ENCODE data around the gene GNAS-AS1.

The GNAS-AS1 gene

DNA sequence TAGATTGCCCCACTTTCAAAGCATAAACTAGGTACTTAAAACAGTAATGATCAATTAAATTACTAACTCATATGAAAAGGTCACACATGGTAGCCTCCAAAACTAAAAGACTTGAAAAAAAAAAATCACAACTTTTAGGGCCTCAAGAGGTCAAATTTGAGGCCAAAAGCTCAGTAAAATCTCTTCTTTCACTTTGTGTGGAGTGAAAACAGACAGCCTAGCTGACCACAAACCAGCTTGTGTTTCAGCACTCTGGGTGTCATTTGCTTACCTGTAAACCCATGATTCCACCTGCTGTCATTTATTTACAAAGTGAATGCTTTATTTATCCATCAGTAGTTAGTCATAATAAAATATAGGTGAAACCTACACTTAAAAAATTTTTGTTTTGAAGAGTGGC, 35.8 kb upstream of the GNAS-AS1 start:
- no peak for DNase-seq (ENCODE audit: low read depth in 4 of 4, low spot score in 1 of 4)

DNA sequence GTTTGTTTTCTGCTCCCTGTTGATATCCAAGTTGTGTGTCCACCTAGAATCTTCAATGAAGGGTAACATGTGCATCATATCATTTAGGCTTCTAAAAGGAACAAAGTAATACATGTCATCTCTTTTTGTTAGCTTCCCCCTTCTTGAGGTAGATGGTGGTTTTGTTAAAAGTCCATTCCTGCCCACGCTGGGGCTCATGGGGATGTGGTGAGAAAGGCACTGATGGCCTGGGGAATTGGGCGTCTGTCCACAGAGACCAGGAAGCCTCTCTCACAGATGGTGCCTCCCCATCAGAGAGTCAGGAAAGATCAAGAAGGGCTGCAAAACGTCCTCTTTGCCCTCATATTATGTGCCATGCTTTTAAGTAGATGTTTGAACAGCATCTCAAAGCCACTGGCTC, 34.3 kb upstream of the GNAS-AS1 start:
- no peak for DNase-seq (ENCODE audit: low read depth in 4 of 4, low spot score in 1 of 4)

DNA sequence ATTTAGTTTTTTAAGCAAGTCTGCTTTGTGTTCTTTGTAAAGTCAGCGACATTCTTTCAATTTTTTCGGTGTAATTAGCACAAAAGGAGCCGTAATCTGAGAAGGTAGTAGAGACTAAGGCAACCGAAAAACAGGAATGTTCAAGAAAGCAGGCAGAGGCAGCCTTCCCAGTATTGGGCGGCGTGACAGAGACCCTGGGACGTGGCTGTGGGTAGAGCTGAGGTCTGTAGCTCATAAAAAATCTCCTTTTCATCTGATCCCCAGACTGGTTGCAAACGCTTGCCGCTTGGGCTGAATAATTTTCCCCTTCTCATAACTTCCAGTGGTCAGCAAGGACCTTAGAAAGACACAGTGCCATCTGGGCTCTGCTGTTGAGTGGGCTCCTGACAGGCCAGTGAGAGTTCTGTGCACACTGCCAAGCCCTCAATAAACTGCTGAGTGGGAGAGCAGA, 32.6 kb upstream of the GNAS-AS1 start:
- no peak for DNase-seq (ENCODE audit: low read depth in 4 of 4, low spot score in 1 of 4)

DNA sequence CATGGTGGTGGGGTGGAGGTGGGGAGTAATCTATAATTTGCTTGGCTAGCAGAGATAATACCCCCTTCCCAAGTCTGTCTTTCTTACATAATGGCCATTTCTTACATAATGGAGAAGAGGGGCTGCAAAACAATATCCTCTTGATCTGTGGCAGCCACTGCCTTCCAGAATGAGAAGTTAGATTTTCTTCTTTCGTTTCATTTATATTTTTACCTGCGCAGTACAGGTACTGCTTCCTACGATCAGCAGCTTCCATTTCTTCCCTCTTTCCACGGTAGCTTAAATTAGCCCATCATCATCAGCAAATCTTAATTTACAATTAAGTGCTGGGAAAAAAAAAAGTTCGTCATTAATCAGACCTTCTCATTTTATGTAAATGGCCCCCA, 32.0 kb upstream of the GNAS-AS1 start:
- no peak for DNase-seq (ENCODE audit: low read depth in 4 of 4, low spot score in 1 of 4)

DNA sequence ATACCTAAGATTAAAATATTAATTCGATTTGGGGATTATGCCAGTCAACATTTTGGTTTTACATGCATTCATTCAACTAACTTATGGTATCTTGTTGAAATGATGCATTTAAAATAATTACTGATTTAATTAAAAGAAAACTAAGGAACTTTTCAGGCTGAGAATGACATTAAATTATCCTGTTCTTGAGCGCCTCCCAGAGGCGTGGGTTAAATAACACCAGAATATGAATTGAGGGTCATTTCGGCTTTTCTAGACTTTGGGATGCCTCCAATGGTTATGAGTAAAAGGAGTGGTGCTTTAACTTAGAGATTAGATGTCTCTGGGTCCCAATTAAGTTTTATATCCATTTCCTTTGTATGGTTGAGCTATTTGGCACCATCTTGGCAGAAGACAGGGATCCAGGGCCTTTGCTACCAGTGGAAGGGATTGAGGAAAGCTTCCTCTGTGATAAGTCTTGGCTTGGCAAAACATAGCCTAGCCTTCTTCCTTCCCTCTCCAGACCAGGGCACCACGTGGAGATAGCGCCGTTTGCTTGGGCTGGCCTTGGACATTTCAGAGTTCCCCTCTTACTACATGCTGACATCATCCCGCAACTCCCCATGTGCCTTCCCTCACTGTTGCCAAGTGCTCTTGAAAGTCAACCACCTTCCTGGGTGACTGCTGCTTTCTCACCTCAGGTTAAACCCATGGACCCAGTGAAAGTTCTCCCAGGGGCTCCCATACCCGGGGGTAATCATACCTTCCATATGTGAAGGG, 30.5 kb upstream of the GNAS-AS1 start:
- DNase-seq (ENCODE audit: low read depth in 4 of 4, low spot score in 1 of 4) = no peak

DNA sequence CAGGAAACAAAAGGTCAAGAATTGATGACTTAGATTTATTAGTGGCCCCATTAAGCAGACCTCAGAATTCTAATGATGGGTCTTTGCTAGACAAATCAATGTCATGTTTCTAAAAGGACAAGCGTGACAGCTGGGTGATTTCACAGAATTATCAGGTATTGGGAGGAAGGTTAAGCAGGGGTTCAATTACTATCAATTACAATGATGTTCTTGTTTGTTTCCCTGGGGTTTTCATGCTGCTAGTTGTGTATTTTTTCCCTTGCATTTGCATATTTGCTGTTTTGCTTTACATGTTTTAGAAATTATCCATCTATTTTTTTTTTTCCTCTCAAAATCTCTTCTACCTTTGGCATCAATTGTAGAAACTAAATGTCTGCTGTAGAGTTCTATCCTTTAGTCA, 29.7 kb upstream of the GNAS-AS1 start:
- DNase-seq (ENCODE audit: low read depth in 4 of 4, low spot score in 1 of 4) = no peak

DNA sequence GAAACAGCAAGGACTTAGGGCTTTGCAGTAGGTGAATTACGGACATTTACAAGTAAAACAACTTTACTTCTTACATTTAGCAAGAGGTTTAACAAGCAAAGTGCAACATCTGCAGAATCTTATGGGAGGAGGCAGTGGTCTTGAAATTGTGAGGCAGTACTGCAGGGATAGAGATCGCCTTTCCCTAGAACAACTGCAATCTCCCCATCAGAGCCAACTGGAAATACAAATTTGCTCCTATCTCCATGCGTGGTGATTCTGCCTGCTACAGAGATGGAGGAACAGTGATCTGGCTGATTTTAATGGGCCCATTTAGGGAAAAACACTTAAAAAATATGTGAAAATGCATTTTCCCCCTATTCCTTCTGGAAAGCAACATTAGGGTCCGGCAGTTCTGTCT, 27.7 kb upstream of the GNAS-AS1 start:
- DNase-seq (ENCODE audit: low read depth in 4 of 4, low spot score in 1 of 4) = no peak

DNA sequence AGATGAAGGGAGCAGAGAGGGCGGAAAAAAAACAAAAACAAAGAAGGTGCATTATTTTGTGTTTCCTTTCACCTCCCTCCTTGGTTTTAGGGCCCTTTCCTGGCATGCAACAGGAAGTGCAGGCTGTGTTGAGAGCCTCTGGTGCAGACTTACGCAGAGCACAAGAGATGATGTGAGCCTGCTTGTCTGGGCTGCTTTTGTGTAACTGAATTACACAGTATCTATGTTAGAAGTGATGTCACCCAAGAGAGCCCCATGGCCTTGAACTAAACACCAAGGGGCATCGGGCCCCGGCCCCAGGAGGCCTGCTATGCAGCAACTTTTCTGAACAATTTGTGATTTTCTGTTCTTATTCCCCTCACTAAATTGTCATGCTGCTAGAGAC, 27.3 kb upstream of the GNAS-AS1 start:
- DNase-seq (ENCODE audit: low read depth in 4 of 4, low spot score in 1 of 4) = no peak

DNA sequence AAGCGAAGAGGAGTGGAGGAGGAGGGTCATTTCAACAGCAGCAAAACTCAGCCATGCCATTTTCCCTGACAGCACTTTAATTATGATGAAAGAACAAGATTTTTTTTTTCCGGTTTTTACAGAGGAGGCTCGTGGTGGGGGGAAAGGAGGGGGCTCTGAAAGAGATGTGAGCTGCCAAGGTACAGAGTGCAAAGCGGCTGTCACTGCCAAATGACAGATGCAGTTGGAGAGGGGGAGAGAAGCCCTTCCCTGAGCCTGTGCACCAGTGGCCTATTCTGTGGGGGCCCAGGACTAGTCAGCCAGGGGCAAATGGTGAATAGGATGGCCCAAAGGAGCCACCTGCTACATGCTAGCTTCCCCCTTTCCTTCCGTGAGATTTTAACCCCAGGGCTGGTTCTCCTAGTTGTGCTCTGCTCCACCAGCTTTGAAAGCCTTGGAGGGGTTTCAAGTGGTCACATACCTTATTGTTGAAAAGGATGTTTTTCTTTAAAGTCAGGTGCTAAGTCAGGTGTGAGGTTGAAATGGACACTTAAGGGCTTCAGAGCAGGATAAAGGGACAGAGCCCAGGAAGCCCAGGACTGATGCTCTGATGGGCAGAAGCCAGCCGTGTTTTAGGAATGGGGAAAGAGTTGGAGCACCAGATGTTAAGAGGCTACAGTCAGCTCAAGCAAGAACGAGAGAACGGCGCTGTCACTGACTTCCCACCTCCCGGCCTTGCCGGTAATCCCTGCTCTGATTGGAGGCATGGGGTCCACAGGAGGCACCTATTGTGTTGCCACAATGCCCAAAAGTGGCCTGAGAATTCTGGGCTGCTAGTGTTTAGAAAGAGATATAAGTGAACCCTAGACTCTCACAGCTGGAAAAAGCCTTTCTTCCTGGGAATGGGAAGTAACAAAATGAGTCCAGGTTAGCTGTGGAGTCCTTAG, 26.6 kb upstream of the GNAS-AS1 start:
- no peak for DNase-seq (ENCODE audit: low read depth in 4 of 4, low spot score in 1 of 4)

DNA sequence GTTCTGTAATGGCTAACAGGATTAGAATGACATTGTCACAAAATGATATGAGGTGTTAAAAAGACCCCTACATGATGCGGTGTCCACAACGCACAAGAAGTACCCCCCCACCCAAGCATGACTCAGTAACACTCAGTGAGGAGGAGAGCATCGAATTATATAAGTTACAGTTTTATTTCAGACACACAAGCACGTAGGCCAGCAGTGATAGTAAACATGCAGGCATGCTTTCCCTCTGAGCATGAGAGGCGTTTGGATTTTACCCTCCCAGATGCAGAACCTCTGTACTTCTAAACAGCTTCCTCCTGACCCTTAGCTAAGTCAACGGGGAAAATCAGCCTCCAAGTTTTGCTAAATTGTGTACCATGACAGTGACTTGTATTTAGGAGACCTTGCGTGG, 25.7 kb upstream of the GNAS-AS1 start:
- DNase-seq (ENCODE audit: low read depth in 4 of 4, low spot score in 1 of 4) = no peak

DNA sequence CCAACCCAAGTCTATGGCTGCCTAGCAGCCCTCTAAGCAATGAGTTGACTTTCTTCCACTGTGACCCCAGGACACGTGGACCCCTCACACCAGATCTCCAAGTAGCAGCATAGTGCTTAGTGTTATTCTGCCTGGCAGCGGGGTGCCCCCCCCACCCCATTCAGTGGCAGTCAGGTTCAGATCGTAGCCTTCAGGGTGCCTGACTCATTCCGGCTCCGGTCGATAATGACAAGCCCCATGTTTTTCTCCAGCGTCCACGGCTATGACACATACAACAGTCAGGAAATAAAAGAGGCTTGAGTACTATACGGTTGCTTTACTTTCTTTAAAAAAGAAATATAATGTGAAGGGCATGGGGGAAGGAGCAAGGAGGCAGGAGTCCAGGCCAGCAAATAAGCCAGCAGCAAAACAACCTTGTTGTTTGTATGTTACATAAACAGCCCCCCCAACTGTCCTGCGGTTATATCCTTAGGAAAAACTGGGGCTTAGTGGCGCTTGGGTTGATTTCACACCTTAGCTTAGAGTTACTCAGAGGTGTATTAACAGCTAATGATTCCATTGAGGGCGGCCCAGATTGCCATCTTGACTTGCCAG, 24.9 kb upstream of the GNAS-AS1 start:
- no peak for DNase-seq (ENCODE audit: low read depth in 4 of 4, low spot score in 1 of 4)

DNA sequence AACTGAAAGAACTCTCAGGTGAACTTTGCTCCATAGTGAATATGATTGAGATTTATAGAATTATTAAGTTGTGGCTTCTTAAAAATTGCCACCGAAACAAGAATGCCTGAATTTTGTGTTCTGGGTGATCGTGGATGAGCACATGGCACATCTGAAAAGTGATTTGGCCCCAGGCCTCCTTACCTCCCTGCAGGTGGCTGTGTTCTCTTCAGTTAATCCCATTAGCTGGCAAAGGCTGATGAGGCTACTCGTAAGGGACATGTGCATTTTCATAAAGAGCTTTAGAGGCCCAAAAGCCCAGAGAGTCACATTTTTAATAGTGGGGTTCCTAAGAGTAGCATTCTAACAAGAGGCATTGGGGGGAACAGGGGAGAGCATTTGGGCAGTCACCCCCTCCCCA, 24.4 kb upstream of the GNAS-AS1 start:
- DNase-seq (ENCODE audit: low read depth in 4 of 4, low spot score in 1 of 4) = no peak

DNA sequence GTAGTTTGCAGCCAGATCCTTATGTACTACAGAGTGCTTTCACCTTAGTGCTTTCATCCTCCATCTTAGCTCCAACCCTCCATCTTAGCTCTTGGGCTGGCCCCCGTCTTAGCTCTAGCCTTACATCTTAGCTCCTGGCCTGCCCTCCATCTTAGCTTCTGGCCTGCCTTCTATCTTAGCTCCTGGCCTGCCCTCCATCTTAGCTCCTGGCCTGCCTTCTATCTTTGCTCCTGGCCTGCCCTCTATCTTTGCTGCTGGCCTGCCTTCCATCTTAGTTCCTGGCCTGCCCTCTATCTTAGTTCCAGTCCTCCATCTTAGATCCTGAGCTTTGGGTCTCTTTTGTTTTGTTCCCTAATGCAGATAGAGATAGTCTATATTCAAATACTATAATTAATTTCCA, 23.8 kb upstream of the GNAS-AS1 start:
- no peak for DNase-seq (ENCODE audit: low read depth in 4 of 4, low spot score in 1 of 4)

DNA sequence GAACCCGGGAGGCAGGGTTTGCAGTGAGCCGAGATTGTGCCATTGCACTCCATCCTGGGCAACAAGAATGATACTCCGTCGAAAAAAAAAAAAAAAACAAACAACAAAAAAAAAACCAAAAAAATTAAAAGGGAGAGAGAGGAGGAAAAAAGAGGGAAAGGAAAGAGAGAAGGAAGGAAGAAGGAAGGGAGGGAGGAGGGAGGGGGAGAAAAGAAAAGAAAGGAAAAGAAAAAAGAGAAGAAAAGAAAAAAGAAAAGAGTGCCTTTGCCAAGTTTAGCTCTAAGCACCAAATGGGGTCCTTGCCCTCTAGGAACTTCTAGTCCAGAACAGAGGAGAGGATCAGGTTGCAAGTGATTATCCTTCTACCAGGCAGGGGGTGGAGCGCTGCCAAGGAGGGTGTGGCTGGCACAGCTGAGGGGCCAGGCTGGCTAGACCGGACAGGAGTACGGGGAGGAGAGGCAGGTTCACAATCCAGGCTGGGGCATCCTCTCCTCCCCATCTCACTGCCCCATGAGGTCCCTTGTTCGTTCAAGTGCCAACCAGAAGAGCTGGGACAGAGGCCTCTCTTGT, 20.9 kb upstream of the GNAS-AS1 start:
- no peak for DNase-seq (ENCODE audit: low read depth in 4 of 4, low spot score in 1 of 4)

DNA sequence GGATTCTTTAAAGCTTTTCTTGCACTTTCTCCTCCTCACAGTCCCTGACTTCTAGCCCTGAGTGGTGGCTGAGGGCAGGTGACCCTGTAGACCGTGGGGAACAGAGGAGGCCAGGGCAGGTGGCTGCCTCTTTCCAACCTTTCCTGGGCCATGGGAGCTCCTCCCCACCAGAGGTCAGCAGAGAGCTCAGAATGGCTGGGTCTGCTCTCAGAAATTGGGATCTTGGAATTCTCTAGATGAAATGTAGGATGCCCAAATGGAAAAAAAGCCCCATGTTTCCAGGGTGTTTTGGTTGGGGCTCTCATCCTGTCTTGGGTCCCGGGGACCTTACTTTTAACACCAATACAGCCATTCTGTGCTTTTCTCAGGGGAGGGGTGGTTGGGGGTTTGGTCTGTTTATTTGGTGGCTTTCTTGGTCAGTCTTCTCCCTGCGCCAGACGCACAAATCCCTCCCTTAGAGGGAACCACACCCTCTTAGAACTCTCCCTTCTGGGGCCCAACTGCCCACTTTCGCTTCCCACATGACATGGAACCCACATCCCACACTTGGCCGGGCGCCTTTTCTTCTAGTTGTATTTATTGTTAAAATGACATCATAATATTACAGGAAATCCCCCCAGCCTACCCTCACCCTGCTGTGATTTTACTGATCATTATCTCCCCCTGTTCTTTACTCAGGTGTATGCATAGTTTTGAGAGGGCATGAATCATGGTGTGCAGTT, 19.8 kb upstream of the GNAS-AS1 start:
- DNase-seq (ENCODE audit: low read depth in 4 of 4, low spot score in 1 of 4) = no peak

DNA sequence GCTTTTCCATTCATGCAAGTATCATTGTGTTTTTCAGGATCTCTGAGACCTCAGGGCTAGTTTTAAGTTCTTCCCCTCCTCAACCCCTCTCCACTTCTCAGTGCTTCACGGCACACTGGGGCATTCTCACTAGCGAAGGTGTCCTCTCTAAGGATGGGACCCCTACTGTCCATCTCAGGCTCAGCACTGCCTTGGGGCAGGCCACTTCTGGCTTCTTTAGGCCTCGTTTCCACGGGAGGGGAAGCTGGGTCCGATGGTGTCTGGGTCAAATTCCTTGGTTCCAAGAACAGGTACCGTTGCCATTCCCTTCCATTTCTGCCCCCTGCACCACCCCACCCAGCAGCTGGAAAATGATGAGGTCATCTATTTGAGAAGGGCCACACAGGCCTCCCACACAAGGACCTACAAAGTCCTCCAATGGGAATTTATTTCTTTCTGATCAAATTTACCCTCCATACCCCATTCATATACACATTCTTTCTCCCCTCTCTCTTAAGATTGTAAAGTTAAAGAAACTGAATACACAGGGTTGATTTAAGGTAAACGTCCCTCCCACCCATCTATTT, 19.0 kb upstream of the GNAS-AS1 start:
- DNase-seq (ENCODE audit: low read depth in 4 of 4, low spot score in 1 of 4) = no peak

DNA sequence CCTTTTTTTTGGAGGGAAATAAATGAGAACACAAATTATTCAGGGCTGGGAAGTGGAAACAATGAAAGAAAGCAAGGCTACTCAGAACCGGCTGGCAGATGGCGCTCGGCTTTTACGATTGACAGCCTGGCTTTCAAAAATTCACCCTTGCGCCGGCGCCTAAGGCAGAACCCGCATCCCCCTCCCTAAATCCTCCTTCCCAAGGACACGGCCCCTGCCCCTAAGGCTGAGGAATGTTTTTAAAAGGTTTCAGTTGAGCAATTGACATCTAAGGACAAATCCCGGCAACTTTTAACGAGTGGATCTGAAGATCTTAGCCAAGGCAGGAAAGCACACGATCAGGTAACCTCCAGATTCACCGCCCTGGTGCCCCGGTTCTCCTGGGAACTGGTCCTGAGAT, 18.1 kb upstream of the GNAS-AS1 start:
- DNase-seq (ENCODE audit: low read depth in 4 of 4, low spot score in 1 of 4) = no peak

DNA sequence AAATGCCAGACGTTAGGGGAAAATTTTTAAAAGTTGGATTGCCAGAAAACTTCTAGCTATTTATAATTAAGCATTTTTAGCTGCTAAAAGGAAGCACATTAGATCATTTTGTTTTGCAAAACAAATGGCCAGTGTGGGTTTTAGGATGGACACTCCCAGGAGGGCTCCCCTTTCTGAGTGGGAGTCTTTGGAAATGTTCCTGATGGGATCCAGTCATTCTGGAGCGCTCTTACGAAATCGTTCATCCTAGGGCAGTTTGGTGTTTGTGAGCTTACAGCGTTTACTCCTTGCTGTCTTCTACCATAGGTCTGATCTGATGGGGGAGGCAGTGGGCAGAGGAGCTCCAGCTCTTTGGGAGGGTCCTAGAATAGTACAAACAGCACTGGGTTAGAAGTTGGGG, 16.5 kb upstream of the GNAS-AS1 start:
- DNase-seq (ENCODE audit: low read depth in 4 of 4, low spot score in 1 of 4) = no peak

DNA sequence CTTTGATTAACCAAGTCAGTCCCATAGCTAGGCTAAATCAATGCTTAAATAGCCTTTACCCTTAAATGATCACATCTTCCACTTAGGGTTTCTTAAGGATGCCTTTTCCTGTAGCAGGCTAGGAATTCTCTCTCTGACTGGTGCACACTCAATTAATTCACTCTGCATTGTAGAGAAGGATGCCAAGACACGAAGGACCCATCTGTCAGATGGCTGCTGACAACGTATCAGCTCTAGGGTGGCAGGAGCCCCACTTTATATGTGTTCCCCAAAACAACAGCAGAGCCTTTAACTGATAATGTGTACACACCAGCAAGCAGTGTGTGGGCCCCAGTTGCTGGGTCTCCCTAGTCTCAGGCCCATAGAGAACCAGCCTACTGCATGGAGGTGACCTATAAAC, 15.1 kb upstream of the GNAS-AS1 start:
- no peak for DNase-seq (ENCODE audit: low read depth in 4 of 4, low spot score in 1 of 4)

DNA sequence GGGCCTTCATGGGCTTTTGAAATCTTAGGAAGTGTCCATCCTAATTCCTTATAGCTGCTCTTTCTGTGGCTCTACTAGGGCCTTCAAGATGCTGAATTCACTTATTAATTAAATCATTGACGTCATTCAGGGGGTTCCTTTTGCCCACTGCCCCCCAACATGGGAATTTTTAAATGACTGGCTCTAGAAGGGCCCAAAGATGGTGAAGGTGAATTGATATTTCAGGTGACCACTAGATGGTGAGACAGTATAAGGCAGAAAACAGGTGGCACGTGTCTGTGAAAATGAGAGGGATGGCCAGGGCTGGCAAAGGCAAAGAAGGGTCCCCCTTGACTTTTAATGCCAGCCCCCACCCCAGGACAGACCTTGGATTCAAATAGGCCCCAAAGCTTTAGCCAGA, 13.6 kb upstream of the GNAS-AS1 start:
- no peak for DNase-seq (ENCODE audit: low read depth in 4 of 4, low spot score in 1 of 4)

All from stimulated activated CD4-positive, alpha-beta T cell treated with anti-CD3 and anti-CD28 coated beads, Interleukin-1b, Interleukin-23, amount 100 ng/mL, for 24 hours (primary cell).